Pancreas (tissue), 10 donors: ENCODE data around the gene P3H3. TPM values are rescaled to one million over a fixed set of nuclear protein-coding genes. Genes with fewer than 3 reads are reported as not detected.

Experiments used
- ATAC-seq, 4 donors: fragments of 200-7000 bp; cut with Tn5 transposase; one replicate each; pipeline versions ENCODE4 v1.8.0 to v1.9.1; 2020; ENCODE audit warnings: mild to moderate bottlenecking in 4 of 4, moderate library complexity in 4 of 4
- DNase-seq, 6 donors: peaks; one replicate each; pipeline ENCODE4 v3.0.0-alpha.2; 2020
- FAIRE-seq: peaks from 2 replicates; lab custom pipeline; 2012; peaks lifted over from hg19 to GRCh38; lab: Jason Lieb, UNC
- H3K27ac ChIP-seq, 4 donors: fragments of 200-600 bp; sonication (generic); 1 replicate in 3 of 4; 2 replicates in 1 of 4; pipeline versions ENCODE4 v1.5.0 to v1.8.0; 2020
- H3K27me3 ChIP-seq, 4 donors: fragments of 200-600 bp; one replicate each; pipeline ENCODE4 v1.8.0; 2021
- H3K36me3 ChIP-seq, 3 donors: fragments of 200-600 bp; sonication (generic) in 1 of 3; one replicate each; pipeline versions ENCODE4 v1.5.0 to v1.8.0; 2020 to 2021
- H3K4me1 ChIP-seq, 3 donors: fragments of 200-600 bp; one replicate each; pipeline ENCODE4 v1.8.0; 2021
- H3K4me3 ChIP-seq, 4 donors: fragments of 200-600 bp; sonication (generic) in 2 of 4; one replicate each; pipeline versions ENCODE4 v1.5.0 to v1.8.0; 2020 to 2021
- H3K9me3 ChIP-seq, 4 donors: fragments of 200-600 bp; one replicate each; pipeline ENCODE4 v1.8.0; 2021
- WGBS, 2 donors: extraction: QIAGEN DNeasy Blood & Tissue Kit; methylation state at CpG; one replicate each; pipeline ENCODE4 v1.1.7; 2013; 5-methylcytosine and 5-hydroxymethylcytosine counted together
- intact Hi-C, 3 donors: fragments of 100-400 bp; cut with DNase I; formaldehyde crosslinking; loops; one replicate each; pipeline versions ENCODE4 v1.11.1 to v1.14.2; 2022
- polyA plus RNA-seq, 2 donors: library from polyadenylated mRNA; stranded (reverse); fragments of 200-250 nt; gene quantifications; one replicate each; pipeline ENCODE4 v1.2.3, GENCODE V29; 2013
- total RNA-seq, 6 donors: library from RNA; stranded (reverse); fragmentation: NEBNext Ultra II Directional in 4 of 6; extraction: Animal tissue kit (Norgen Biotek cat#: 25700) in 4 of 6; gene quantifications; one replicate each; pipeline versions ENCODE4 v1.2.1 to v1.2.4, GENCODE V29; 2021 to 2023
- TF ChIP-seq, protein P1 (sequence below), 4 donors: fragments of 200-600 bp; sonication (generic) in 3 of 4; IDR thresholded peaks; one replicate each; pipeline versions ENCODE4 v1.5.0 to v1.8.0; 2021; ENCODE audit warnings: antibody characterized with exemption in 4 of 4
- donor health status: healthy with polysubstance abuse.
- donor health status: DM: no; HTN: no; CAD: no; lungs with moderate emphysema.
- donor health status: DM: no; HTN: no; CAD: no.
- donor health status: control.
- donor health status: control.
- donor health status: Bipolar disorder and iron deficiency.
- donor health status: DM: yes; HTN: yes; CAD: no.
- donor health status: DM: no; HTN: no; CAD: no.
- donor health status: DM: no; HTN: no; CAD: no.
- donor health status: DM: yes; HTN: yes; CAD: no.

The P3H3 gene
- total and polyA plus RNA-seq, 8 donors = 5.6 to 32.8 (median 10.2) TPM

DNA sequence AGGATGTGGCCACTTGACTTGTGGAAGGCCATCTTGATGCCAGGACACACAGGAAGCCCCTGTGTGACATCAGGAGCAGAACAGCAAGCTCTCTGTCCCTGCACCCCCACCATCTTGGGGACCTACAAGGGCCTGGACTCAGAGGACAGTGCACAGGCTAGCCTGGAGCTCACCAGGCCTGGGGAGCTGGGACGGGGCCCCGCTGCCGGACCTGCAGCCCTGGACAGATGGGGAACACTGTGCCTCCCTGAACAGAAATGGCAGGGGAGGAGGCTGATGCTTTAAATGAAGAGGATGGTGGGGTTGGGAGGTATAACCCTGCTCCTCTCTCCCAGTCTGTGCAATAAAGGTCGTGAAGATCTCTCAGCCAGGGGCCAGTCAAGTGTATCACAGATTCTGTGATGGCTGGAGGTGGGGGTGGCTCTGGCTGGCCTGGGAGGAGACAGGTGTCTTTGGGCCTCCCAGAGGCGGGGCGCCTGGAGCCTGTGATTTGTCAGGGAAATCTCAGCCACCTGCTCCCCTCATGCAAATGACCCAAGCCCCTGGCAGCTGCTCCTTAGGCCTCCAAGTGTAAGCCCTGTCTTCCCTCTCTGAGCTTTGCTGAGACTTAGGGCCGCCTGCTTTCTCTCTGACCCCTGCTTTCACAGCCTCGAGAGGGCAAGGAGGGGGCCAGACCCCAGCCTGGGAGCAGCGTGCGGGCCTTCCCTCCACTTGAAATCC is 11.4 kb downstream of the P3H3 start:
- Histone ChIP-seq H3K4me3 (no peak overlapping the region), H3K36me3 (no peaks in the 10 kb centered on the region), H3K9me3 (no peaks in the 10 kb centered on the region), H3K27ac (no peak overlapping the region), H3K4me1 (no peaks in the 10 kb centered on the region), H3K27me3 (no peaks in the 10 kb centered on the region)
- 80 to 82% methylated on average over 9 to 10 of the region's 10 CpGs for WGBS, 2 donors
- intact Hi-C loops = loop anchor here in 1 of 3 donors (5.0 kb wide), 1 partner anchor 107 kb away; no protein-coding TSS in a partner anchor
- ATAC-seq = no peak
- FAIRE-seq = no peak
- DNase-seq = no peak
- TF ChIP-seq, protein P1, sequence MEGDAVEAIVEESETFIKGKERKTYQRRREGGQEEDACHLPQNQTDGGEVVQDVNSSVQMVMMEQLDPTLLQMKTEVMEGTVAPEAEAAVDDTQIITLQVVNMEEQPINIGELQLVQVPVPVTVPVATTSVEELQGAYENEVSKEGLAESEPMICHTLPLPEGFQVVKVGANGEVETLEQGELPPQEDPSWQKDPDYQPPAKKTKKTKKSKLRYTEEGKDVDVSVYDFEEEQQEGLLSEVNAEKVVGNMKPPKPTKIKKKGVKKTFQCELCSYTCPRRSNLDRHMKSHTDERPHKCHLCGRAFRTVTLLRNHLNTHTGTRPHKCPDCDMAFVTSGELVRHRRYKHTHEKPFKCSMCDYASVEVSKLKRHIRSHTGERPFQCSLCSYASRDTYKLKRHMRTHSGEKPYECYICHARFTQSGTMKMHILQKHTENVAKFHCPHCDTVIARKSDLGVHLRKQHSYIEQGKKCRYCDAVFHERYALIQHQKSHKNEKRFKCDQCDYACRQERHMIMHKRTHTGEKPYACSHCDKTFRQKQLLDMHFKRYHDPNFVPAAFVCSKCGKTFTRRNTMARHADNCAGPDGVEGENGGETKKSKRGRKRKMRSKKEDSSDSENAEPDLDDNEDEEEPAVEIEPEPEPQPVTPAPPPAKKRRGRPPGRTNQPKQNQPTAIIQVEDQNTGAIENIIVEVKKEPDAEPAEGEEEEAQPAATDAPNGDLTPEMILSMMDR (IDR thresholded peaks at IDR 0.05) = no peak

DNA sequence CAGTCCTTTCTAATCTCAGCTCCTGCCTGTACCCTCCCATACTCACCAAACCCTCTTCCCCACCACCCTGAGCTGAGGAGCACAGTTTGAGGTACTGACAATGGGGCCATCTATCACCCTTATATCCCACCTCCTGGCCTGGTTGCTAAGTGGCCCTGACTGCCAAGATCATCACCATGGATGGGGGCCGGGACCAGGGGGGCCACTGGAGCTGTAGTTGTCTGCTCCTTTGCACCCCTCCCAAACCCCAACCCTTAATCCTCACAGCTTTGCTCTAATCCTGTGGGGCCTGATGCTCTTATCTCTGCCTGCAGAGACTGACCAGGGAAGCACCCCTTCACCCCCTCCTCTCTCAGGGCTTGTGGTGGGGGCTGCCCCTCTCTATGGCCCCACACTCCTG is 12.1 kb downstream of the P3H3 start:
- TF ChIP-seq, protein P1 (IDR thresholded peaks at IDR 0.05) = no peak
- FAIRE-seq (no peak), ATAC-seq (no peak), DNase-seq (no peak)
- Histone ChIP-seq H3K9me3 (no peaks in the 10 kb centered on the region), H3K4me1 (no peaks in the 10 kb centered on the region), H3K4me3 (no peak overlapping the region), H3K27ac (no peak overlapping the region), H3K27me3 (no peaks in the 10 kb centered on the region), H3K36me3 (no peaks in the 10 kb centered on the region)
- WGBS, 2 donors = 71 to 94% methylated on average over 1 of the region's 1 CpG
- intact Hi-C loops = no loop called here

DNA sequence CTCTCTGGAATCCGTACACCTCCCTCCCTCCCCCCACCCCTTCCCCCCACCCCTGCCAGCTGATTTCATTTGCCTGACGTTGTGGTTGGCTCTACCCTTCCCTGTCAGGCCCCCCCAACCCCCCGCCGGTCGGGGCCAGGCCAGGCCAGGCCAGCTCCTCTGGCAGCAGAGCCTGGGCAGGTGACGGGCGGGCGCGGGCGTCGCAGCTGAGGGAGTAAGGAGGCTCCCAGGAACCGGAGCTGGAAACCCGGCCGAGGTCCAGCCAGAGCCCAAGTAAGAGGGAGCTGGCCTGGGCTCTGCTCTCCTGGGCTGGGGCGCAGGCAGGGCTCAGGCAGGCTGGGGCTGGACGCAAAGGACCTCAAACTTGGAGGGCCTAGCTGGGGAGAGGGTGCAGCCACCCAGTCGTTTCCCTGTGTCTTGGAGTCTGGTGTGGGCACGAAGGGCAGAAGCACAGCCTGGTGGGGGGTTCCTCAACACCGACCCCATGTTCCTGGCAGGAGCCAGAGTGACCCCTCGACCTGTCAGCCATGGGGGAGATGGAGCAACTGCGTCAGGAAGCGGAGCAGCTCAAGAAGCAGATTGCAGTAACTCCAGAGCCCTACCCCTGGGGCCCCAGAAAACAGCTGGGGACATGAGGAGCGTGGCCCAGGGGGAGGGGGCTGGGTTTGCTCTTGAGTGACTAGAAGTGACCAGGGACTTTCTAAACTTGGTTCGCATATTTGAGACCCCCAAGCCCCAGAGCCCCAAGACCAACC is 12.7 kb downstream of the P3H3 start, which contains the start of gene GNB3:
Gene GNB3, plus strand, starts transcription at position 165 of the 755 bp plus-strand sequence. Its CDS starts 363 bp downstream, at position 528.
- Histone ChIP-seq H3K4me3 (no peak within 1 kb of the TSS), H3K4me1 (no peaks in the 10 kb centered on the region), H3K27me3 (no peaks in the 10 kb centered on the region), H3K27ac (no peak within 1 kb of the TSS), H3K9me3 (no peaks in the 10 kb centered on the region), H3K36me3 (no peaks in the 10 kb centered on the region)
- TF ChIP-seq, protein P1 (IDR thresholded peaks at IDR 0.05) = no peak
- WGBS, 2 donors = 75 to 81% methylated on average over 24 of the region's 24 CpGs
- intact Hi-C loops = no loop called here
- DNase-seq (no peak), FAIRE-seq (no peak), ATAC-seq (no peak)

DNA sequence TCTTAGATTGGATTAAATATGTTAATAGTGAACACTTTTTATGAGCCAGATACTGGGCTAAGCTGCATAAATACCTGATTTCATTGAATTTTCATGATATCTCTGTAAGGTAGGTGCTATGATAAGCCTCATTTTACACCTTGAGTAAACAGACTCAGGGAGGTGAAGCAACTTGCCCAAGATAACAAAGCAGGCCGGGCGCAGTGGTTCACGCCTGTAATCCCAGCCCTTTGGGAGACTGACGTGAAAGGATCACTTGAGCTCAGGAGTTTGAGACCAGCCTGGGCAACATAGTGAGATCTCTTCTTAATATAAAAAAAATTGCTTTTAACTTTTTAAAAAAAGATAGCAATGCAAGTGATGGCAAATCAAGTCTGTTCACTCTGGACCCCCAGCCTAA is 13.9 kb downstream of the P3H3 start:
- H3K9me3 ChIP-seq = no peaks in the 10 kb centered on the region
- 54 to 64% methylated on average over 4 of the region's 4 CpGs for WGBS, 2 donors
- TF ChIP-seq, protein P1 (IDR thresholded peaks at IDR 0.05) = no peak
- H3K36me3 ChIP-seq = no peaks in the 10 kb centered on the region
- no peak overlapping the region for H3K27ac ChIP-seq
- DNase-seq (no peak), ATAC-seq (no peak), FAIRE-seq (no peak)
- H3K4me1 ChIP-seq = no peaks in the 10 kb centered on the region
- no peaks in the 10 kb centered on the region for H3K27me3 ChIP-seq
- no peak overlapping the region for H3K4me3 ChIP-seq
- intact Hi-C loops = no loop called here
